WTC11 (cell line): ENCODE results near the gene PIK3C2B. TPM values are rescaled to one million over a fixed set of nuclear protein-coding genes. Genes with fewer than 3 reads are reported as not detected.

Experiments used
- ATAC-seq: fragments of 200-7000 bp; cut with Tn5 transposase; 2 replicates; pipeline ENCODE4 v1.10.0; 2021; ENCODE audit warnings: mild to moderate bottlenecking, moderate library complexity
- CTCF ChIA-PET: fragments of 300-600 bp; sonication (Branson Sonifier 250); formaldehyde crosslinking; loops from one replicate; lab custom pipeline; 2021; ENCODE audit warnings: antibody characterized with exemption; lab: Charles Lee
- POLR2A ChIA-PET: fragments of 350-600 bp; sonication (Branson Sonifier 250); formaldehyde crosslinking; loops from one replicate; lab custom pipeline; 2021; ENCODE audit warnings: antibody characterized with exemption; lab: Charles Lee
- DNase-seq: peaks from one replicate; pipeline ENCODE4 v3.0.0; 2021; ENCODE audit warnings: low spot score
- H3K27ac Mint-ChIP-seq: 2 replicates; pipeline ENCODE4 v1.8.0; 2021; ENCODE audit warnings: mixed read lengths
- H3K27me3 Mint-ChIP-seq: 2 replicates; pipeline ENCODE4 v1.8.0; 2021; ENCODE audit warnings: low read depth, mild to moderate bottlenecking, moderate library complexity, mixed read lengths
- H3K36me3 Mint-ChIP-seq: 2 replicates; pipeline ENCODE4 v1.8.0; 2021; ENCODE audit warnings: mixed read lengths
- H3K4me1 Mint-ChIP-seq: 2 replicates; pipeline ENCODE4 v1.8.0; 2022; ENCODE audit warnings: mixed read lengths
- H3K4me3 Mint-ChIP-seq: 2 replicates; pipeline ENCODE4 v1.8.0; 2021; ENCODE audit warnings: mild to moderate bottlenecking, moderate library complexity, mixed read lengths
- H3K9me3 Mint-ChIP-seq: 2 replicates; pipeline ENCODE4 v1.8.0; 2021; ENCODE audit warnings: mixed read lengths
- ATF1 ChIP-seq: sonication (generic); formaldehyde crosslinking; IDR thresholded peaks from 2 replicates; pipeline ENCODE4 v1.8.1; 2023; ENCODE audit warnings: mild to moderate bottlenecking, moderate library complexity, missing genetic modification reagents
- HMGA2 ChIP-seq: fragments of 250-450 bp; sonication (Bioruptor Pico); IDR thresholded peaks from 2 replicates; pipeline ENCODE4 v1.4.0; 2021; ENCODE audit warnings: mild to moderate bottlenecking, moderate library complexity
- IRF2 ChIP-seq: sonication (generic); formaldehyde crosslinking; IDR thresholded peaks from 2 replicates; pipeline ENCODE4 v1.8.0; 2022; ENCODE audit warnings: low read depth, missing genetic modification reagents, borderline replicate concordance
- JUN ChIP-seq: sonication (generic); formaldehyde crosslinking; IDR thresholded peaks from 2 replicates; pipeline ENCODE4 v1.8.0; 2023; ENCODE audit warnings: mild to moderate bottlenecking, missing genetic modification reagents
- RORB ChIP-seq: fragments of 250-450 bp; sonication (Bioruptor Pico); IDR thresholded peaks from 2 replicates; pipeline ENCODE4 v1.9.0; 2021; ENCODE audit warnings: mild to moderate bottlenecking
- SMAD3 ChIP-seq: sonication (generic); formaldehyde crosslinking; IDR thresholded peaks from 2 replicates; pipeline ENCODE4 v1.8.0; 2022; ENCODE audit warnings: missing genetic modification reagents, mild to moderate bottlenecking, borderline replicate concordance
- SOX15 ChIP-seq: fragments of 250-450 bp; sonication (Bioruptor Pico); IDR thresholded peaks from 2 replicates; pipeline ENCODE4 v1.9.0; 2021; ENCODE audit warnings: mild to moderate bottlenecking
- TEAD4 ChIP-seq: sonication (generic); formaldehyde crosslinking; IDR thresholded peaks from 2 replicates; pipeline ENCODE4 v1.8.0; 2022; ENCODE audit warnings: mild to moderate bottlenecking, missing genetic modification reagents
- ZNF121 ChIP-seq: sonication (generic); formaldehyde crosslinking; IDR thresholded peaks from 2 replicates; pipeline ENCODE4 v1.8.0; 2023; ENCODE audit warnings: missing genetic modification reagents
- total RNA-seq: library from RNA; stranded (reverse); gene quantifications from 3 replicates; pipeline ENCODE4 v1.2.3, GENCODE V29; 2021
- TF ChIP-seq, protein P1 (sequence below): fragments of 250-450 bp; sonication (Bioruptor Pico); IDR thresholded peaks from 2 replicates; pipeline ENCODE4 v1.9.0; 2021; ENCODE audit warnings: mild to moderate bottlenecking, borderline replicate concordance
- TF ChIP-seq, protein P2 (sequence below): fragments of 250-450 bp; sonication (Bioruptor Pico); IDR thresholded peaks from 2 replicates; pipeline ENCODE4 v1.8.0; 2021; ENCODE audit warnings: mild to moderate bottlenecking
- TF ChIP-seq, protein P3 (sequence below): fragments of 250-450 bp; sonication (Bioruptor Pico); IDR thresholded peaks from 2 replicates; pipeline ENCODE4 v2.1.2; 2022; ENCODE audit warnings: mild to moderate bottlenecking, moderate library complexity
- TF ChIP-seq, protein P4 (sequence below): fragments of 250-450 bp; sonication (Bioruptor Pico); IDR thresholded peaks from 2 replicates; pipeline ENCODE4 v1.9.0; 2021; ENCODE audit warnings: mild to moderate bottlenecking
- TF ChIP-seq, protein P5 (sequence below): sonication (generic); formaldehyde crosslinking; IDR thresholded peaks from 2 replicates; pipeline ENCODE4 v1.8.1; 2022; ENCODE audit warnings: mild to moderate bottlenecking, missing genetic modification reagents, moderate library complexity, borderline replicate concordance
- TF ChIP-seq, protein P6 (sequence below): sonication (generic); formaldehyde crosslinking; IDR thresholded peaks from 2 replicates; pipeline ENCODE4 v1.8.1; 2023; ENCODE audit warnings: mild to moderate bottlenecking, missing genetic modification reagents, borderline replicate concordance

The PIK3C2B gene
- total RNA-seq, 1 experiment from 2014 or later: 27.7 TPM

DNA sequence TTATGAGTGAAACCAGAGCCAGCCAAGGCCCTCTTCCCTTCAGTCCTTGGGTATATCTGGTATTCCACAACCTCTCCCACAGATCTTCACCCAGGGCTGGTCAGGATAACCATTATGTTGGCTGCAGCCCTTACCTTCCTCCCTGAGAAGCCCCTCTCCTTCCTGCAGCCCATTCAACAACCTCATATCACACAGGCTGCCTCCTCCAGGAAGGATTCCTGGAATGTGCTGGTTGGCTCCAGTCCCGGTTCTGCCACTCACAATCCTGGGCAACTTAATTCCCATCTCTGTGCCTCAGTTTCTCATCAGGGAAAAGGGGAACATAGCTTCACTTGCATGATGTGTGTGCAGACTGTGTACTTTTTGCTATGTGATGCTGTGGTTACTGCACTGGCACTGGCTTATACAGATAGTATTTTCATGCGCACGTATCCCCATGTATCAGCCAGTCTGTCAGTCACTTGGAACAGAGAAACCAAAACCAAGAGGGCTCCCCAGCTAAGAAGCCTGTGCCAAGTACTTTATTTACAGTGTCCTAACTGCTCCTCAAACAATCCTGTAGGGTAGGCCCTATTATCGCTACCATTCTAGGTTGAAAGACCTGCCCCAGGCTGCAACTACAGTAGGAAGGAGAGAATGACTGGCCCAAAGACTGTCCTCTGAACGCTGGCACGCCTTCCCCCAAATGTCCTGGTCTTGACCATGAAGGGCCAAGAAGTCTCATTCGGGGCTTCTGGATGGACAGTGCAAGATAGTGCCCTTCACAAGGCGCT lies 43.1 kb downstream of the PIK3C2B start (continued):
- TF ChIP-seq, protein P1, sequence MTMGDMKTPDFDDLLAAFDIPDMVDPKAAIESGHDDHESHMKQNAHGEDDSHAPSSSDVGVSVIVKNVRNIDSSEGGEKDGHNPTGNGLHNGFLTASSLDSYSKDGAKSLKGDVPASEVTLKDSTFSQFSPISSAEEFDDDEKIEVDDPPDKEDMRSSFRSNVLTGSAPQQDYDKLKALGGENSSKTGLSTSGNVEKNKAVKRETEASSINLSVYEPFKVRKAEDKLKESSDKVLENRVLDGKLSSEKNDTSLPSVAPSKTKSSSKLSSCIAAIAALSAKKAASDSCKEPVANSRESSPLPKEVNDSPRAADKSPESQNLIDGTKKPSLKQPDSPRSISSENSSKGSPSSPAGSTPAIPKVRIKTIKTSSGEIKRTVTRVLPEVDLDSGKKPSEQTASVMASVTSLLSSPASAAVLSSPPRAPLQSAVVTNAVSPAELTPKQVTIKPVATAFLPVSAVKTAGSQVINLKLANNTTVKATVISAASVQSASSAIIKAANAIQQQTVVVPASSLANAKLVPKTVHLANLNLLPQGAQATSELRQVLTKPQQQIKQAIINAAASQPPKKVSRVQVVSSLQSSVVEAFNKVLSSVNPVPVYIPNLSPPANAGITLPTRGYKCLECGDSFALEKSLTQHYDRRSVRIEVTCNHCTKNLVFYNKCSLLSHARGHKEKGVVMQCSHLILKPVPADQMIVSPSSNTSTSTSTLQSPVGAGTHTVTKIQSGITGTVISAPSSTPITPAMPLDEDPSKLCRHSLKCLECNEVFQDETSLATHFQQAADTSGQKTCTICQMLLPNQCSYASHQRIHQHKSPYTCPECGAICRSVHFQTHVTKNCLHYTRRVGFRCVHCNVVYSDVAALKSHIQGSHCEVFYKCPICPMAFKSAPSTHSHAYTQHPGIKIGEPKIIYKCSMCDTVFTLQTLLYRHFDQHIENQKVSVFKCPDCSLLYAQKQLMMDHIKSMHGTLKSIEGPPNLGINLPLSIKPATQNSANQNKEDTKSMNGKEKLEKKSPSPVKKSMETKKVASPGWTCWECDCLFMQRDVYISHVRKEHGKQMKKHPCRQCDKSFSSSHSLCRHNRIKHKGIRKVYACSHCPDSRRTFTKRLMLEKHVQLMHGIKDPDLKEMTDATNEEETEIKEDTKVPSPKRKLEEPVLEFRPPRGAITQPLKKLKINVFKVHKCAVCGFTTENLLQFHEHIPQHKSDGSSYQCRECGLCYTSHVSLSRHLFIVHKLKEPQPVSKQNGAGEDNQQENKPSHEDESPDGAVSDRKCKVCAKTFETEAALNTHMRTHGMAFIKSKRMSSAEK (CRISPR knock-in tag): no peak
- TF ChIP-seq, protein P2, sequence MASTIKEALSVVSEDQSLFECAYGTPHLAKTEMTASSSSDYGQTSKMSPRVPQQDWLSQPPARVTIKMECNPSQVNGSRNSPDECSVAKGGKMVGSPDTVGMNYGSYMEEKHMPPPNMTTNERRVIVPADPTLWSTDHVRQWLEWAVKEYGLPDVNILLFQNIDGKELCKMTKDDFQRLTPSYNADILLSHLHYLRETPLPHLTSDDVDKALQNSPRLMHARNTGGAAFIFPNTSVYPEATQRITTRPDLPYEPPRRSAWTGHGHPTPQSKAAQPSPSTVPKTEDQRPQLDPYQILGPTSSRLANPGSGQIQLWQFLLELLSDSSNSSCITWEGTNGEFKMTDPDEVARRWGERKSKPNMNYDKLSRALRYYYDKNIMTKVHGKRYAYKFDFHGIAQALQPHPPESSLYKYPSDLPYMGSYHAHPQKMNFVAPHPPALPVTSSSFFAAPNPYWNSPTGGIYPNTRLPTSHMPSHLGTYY (CRISPR knock-in tag): no peak
- TF ChIP-seq HMGA2 (CRISPR knock-in tag) (no peak), SOX15 (CRISPR knock-in tag) (no peak), SMAD3 (no peak), RORB (no peak), TEAD4 (CRISPR knock-in tag) (no peak)
- TF ChIP-seq, protein P3, sequence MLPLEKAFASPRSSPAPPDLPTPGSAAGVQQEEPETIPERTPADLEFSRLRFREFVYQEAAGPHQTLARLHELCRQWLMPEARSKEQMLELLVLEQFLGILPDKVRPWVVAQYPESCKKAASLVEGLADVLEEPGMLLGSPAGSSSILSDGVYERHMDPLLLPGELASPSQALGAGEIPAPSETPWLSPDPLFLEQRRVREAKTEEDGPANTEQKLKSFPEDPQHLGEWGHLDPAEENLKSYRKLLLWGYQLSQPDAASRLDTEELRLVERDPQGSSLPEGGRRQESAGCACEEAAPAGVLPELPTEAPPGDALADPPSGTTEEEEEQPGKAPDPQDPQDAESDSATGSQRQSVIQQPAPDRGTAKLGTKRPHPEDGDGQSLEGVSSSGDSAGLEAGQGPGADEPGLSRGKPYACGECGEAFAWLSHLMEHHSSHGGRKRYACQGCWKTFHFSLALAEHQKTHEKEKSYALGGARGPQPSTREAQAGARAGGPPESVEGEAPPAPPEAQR (CRISPR knock-in tag): no peak
- TF ChIP-seq, protein P4, sequence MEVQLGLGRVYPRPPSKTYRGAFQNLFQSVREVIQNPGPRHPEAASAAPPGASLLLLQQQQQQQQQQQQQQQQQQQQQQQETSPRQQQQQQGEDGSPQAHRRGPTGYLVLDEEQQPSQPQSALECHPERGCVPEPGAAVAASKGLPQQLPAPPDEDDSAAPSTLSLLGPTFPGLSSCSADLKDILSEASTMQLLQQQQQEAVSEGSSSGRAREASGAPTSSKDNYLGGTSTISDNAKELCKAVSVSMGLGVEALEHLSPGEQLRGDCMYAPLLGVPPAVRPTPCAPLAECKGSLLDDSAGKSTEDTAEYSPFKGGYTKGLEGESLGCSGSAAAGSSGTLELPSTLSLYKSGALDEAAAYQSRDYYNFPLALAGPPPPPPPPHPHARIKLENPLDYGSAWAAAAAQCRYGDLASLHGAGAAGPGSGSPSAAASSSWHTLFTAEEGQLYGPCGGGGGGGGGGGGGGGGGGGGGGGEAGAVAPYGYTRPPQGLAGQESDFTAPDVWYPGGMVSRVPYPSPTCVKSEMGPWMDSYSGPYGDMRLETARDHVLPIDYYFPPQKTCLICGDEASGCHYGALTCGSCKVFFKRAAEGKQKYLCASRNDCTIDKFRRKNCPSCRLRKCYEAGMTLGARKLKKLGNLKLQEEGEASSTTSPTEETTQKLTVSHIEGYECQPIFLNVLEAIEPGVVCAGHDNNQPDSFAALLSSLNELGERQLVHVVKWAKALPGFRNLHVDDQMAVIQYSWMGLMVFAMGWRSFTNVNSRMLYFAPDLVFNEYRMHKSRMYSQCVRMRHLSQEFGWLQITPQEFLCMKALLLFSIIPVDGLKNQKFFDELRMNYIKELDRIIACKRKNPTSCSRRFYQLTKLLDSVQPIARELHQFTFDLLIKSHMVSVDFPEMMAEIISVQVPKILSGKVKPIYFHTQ (CRISPR knock-in tag): no peak

DNA sequence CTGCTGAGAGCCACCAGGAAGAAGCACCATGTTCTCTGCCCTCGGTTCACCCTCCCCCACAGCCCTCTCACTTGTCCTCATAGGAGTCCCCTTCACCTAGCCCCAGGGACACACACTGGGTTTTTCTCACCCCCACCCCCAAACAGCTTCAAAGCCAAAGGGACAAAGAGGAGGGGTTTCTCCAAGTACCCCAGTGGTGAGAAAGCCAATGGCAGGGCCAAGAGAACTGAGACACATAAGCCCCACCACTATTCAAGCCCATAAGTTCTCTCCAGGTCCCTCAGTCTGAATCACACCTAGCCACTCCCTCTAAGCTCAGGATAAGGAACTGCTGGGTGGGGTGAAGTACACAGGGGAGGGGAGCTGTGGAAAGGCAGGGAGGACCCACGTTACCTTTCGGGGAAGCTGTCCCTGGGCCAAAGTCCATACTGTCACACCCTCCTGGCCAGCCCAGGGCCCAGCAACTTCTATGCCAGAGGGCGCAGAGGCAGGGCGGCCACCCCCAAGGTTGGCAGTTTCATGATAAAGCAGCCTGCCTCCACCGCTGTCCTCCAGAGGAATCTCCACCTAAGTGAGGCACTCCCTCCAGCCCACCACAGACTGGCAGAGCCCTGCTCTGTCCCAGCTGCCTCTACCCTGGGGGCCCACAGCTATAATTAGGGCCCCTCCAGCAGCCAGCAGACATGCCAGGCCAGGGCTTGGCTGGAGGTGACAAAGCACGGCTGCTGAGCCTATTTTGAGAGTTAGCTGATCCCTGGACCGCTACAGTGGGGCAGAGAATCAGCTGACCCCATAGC lies 43.9 kb downstream of the PIK3C2B start:
- ATAC-seq (no peak), DNase-seq (no peak)
- peaks cover 64% of the 10 kb centered on the region for H3K4me1 Mint-ChIP-seq
- no peaks in the 10 kb centered on the region for H3K27me3 Mint-ChIP-seq
- 0 out of 2 replicates have a peak, but pooled peaks cover 3% of the 10 kb centered on the region for H3K36me3 Mint-ChIP-seq
- no peak overlapping the region for H3K4me3 Mint-ChIP-seq
- CTCF ChIA-PET: interaction anchor here (1.0 to 13.1 kb wide), 7 partner anchors 16 to 356 kb away, joined by 3 to 906 read pairs (median 6); partner anchors contain the start of gene PIK3C2B
- H3K9me3 Mint-ChIP-seq: no peaks in the 10 kb centered on the region
- POLR2A ChIA-PET: interaction anchor here (0.6 to 0.8 kb wide), 2 partner anchors 42 to 44 kb away, joined by 3 read pairs; no protein-coding TSS in a partner anchor
- H3K27ac Mint-ChIP-seq: no peak overlapping the region
- TF ChIP-seq ATF1 (no peak), ZNF121 (CRISPR knock-in tag) (no peak), JUN (CRISPR knock-in tag) (no peak), HMGA2 (CRISPR knock-in tag) (no peak), IRF2 (CRISPR knock-in tag) (no peak)
- TF ChIP-seq, protein P5, sequence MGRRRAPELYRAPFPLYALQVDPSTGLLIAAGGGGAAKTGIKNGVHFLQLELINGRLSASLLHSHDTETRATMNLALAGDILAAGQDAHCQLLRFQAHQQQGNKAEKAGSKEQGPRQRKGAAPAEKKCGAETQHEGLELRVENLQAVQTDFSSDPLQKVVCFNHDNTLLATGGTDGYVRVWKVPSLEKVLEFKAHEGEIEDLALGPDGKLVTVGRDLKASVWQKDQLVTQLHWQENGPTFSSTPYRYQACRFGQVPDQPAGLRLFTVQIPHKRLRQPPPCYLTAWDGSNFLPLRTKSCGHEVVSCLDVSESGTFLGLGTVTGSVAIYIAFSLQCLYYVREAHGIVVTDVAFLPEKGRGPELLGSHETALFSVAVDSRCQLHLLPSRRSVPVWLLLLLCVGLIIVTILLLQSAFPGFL (CRISPR knock-in tag): no peak
- TF ChIP-seq, protein P4 (CRISPR knock-in tag): no peak
- TF ChIP-seq, protein P6, sequence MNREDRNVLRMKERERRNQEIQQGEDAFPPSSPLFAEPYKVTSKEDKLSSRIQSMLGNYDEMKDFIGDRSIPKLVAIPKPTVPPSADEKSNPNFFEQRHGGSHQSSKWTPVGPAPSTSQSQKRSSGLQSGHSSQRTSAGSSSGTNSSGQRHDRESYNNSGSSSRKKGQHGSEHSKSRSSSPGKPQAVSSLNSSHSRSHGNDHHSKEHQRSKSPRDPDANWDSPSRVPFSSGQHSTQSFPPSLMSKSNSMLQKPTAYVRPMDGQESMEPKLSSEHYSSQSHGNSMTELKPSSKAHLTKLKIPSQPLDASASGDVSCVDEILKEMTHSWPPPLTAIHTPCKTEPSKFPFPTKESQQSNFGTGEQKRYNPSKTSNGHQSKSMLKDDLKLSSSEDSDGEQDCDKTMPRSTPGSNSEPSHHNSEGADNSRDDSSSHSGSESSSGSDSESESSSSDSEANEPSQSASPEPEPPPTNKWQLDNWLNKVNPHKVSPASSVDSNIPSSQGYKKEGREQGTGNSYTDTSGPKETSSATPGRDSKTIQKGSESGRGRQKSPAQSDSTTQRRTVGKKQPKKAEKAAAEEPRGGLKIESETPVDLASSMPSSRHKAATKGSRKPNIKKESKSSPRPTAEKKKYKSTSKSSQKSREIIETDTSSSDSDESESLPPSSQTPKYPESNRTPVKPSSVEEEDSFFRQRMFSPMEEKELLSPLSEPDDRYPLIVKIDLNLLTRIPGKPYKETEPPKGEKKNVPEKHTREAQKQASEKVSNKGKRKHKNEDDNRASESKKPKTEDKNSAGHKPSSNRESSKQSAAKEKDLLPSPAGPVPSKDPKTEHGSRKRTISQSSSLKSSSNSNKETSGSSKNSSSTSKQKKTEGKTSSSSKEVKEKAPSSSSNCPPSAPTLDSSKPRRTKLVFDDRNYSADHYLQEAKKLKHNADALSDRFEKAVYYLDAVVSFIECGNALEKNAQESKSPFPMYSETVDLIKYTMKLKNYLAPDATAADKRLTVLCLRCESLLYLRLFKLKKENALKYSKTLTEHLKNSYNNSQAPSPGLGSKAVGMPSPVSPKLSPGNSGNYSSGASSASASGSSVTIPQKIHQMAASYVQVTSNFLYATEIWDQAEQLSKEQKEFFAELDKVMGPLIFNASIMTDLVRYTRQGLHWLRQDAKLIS: no peak
